Colonic mucosa (tissue), 4 donors: ENCODE data around the gene SRRD. TPM values are rescaled to one million over a fixed set of nuclear protein-coding genes. Genes with fewer than 3 reads are reported as not detected.

ENCODE experiments used
- DNase-seq: peaks from one replicate; pipeline ENCODE4 v3.0.0-alpha.2; 2020
- H3K27ac ChIP-seq: fragments of 200-600 bp; one replicate; pipeline ENCODE4 v1.8.0; 2021
- H3K27me3 ChIP-seq: fragments of 200-600 bp; one replicate; pipeline ENCODE4 v1.8.0; 2021
- H3K36me3 ChIP-seq: fragments of 200-600 bp; one replicate; pipeline ENCODE4 v1.8.0; 2021
- H3K4me1 ChIP-seq: fragments of 200-600 bp; one replicate; pipeline ENCODE4 v1.8.0; 2021; ENCODE audit warnings: mild to moderate bottlenecking
- H3K4me3 ChIP-seq: fragments of 200-600 bp; one replicate; pipeline ENCODE4 v1.8.0; 2021
- H3K9ac ChIP-seq, 2 donors: one replicate each; pipeline ENCODE4 v1.7.0; 2013; ENCODE audit warnings: control low read depth in 2 of 2, low read depth in 2 of 2, low read length in 2 of 2
- H3K9me3 ChIP-seq: fragments of 200-600 bp; one replicate; pipeline ENCODE4 v1.8.0; 2021
- intact Hi-C: fragments of 100-400 bp; cut with DNase I; formaldehyde crosslinking; loops from one replicate; pipeline ENCODE4 v1.14.1; 2022
- total RNA-seq, 2 donors: library from RNA; stranded (reverse); fragmentation: NEBNext Ultra II Directional in 1 of 2; extraction: Animal tissue kit (Norgen Biotek cat#: 25700) in 1 of 2; gene quantifications; one replicate each; pipeline ENCODE4 v1.2.1, GENCODE V29; 2021
- TF ChIP-seq, protein P1 (sequence below): fragments of 200-600 bp; IDR thresholded peaks from one replicate; pipeline ENCODE4 v1.8.0; 2022; ENCODE audit warnings: antibody characterized with exemption, mild to moderate bottlenecking
- donor health status: healthy.
- donor health status: DM: no; HTN: no; CAD: no.
- donor health status: DM: no; HTN: no; CAD: no.

The SRRD gene
- total RNA-seq, 2 donors from 2014 or later, result 11.8 to 16.4 TPM

GRCh38 chr22:26452236-26453016, 31.3 kb upstream of the SRRD start:
- no peaks in the 10 kb centered on the region for H3K9me3 ChIP-seq
- H3K4me1 ChIP-seq, result no peaks in the 10 kb centered on the region
- H3K9ac ChIP-seq, result no peak overlapping the region
- intact Hi-C loops, result no loop called here
- H3K36me3 ChIP-seq, result no peaks in the 10 kb centered on the region
- H3K27me3 ChIP-seq, result no peaks in the 10 kb centered on the region
- TF ChIP-seq, protein P1, sequence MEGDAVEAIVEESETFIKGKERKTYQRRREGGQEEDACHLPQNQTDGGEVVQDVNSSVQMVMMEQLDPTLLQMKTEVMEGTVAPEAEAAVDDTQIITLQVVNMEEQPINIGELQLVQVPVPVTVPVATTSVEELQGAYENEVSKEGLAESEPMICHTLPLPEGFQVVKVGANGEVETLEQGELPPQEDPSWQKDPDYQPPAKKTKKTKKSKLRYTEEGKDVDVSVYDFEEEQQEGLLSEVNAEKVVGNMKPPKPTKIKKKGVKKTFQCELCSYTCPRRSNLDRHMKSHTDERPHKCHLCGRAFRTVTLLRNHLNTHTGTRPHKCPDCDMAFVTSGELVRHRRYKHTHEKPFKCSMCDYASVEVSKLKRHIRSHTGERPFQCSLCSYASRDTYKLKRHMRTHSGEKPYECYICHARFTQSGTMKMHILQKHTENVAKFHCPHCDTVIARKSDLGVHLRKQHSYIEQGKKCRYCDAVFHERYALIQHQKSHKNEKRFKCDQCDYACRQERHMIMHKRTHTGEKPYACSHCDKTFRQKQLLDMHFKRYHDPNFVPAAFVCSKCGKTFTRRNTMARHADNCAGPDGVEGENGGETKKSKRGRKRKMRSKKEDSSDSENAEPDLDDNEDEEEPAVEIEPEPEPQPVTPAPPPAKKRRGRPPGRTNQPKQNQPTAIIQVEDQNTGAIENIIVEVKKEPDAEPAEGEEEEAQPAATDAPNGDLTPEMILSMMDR, result no peak
- no peak overlapping the region for H3K4me3 ChIP-seq
- DNase-seq, result no peak
- no peak overlapping the region for H3K27ac ChIP-seq

DNA sequence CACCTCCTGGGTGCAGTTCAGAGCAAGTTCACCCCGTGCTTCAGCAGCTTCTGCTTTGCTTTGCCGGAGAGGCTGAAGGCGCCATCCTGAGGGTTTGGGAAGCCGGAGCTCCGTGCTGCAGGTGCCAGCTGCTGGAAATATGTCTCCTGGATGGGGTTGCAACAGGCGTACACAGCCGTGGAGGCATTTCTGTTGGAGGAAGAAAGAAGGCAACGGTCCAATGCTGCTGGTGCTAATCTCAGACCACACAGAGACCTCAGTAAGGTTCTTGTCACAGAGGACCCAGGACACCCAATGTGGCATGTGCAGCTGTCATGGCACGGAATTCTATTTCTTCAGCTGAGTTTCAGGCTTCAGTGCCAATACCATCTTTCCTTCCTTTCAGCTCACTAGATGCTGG, 30.5 kb upstream of the SRRD start:
- TF ChIP-seq, protein P1, result no peak
- H3K27ac ChIP-seq, result no peak overlapping the region
- H3K4me3 ChIP-seq, result no peak overlapping the region
- intact Hi-C loops, result no loop called here
- H3K4me1 ChIP-seq, result no peaks in the 10 kb centered on the region
- H3K27me3 ChIP-seq, result no peaks in the 10 kb centered on the region
- no peaks in the 10 kb centered on the region for H3K9me3 ChIP-seq
- H3K9ac ChIP-seq, result no peak overlapping the region
- no peak for DNase-seq
- H3K36me3 ChIP-seq, result peaks cover 5% of the 10 kb centered on the region

- Histone ChIP-seq H3K27me3 (no peaks in the 10 kb centered on the region), H3K27ac (no peak overlapping the region), H3K9me3 (no peaks in the 10 kb centered on the region), H3K36me3 (peaks cover 5% of the 10 kb centered on the region), H3K4me1 (no peaks in the 10 kb centered on the region), H3K4me3 (no peak overlapping the region), H3K9ac (no peak overlapping the region)
- TF ChIP-seq, protein P1, result no peak
- no peak for DNase-seq
- intact Hi-C loops, result no loop called here
Measured at GRCh38 chr22:26453812-26454500, 29.7 kb upstream of the SRRD start.

DNA sequence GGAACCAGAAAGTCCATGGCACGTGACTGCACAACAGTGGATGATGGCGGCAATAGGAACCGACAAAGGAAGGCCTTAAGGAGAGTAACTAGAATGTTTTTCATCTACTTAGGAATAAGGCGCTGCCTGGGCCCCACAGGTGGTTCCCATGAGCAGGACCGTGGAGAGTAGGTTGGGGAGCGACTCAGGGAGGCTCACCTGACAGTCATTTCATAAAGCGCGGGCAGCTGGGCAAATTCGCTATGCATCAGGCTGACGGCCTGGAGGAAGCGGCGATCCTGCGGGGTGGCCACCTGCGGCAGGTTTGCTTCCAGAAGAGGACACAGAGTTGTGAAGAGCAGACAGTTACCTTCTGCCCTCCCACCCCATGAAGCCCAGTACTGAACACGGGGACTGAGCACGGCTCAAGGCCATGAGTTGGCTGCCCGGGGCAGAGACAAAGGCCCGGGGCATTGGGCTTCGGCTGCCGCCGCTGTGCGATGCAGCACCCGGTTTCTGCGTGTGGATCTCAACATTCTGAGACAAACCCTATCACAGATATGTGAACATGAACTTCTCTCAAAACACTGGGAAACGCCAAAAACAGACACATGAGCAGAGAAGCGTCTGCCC, 25.9 kb upstream of the SRRD start:
- no peak overlapping the region for H3K27ac ChIP-seq
- intact Hi-C loops, result no loop called here
- TF ChIP-seq, protein P1, result no peak
- no peak for DNase-seq
- no peaks in the 10 kb centered on the region for H3K9me3 ChIP-seq
- H3K4me1 ChIP-seq, result no peaks in the 10 kb centered on the region
- no peak overlapping the region for H3K9ac ChIP-seq
- no peak overlapping the region for H3K4me3 ChIP-seq
- H3K27me3 ChIP-seq, result no peaks in the 10 kb centered on the region
- H3K36me3 ChIP-seq, result peaks cover 5% of the 10 kb centered on the region

GRCh38 chr22:26460202-26460601, 23.5 kb upstream of the SRRD start:
- DNase-seq, result no peak
- TF ChIP-seq, protein P1, result no peak
- no peak overlapping the region for H3K4me3 ChIP-seq
- H3K36me3 ChIP-seq, result peaks cover 5% of the 10 kb centered on the region
- intact Hi-C loops, result loop anchor here (2.0 kb wide), 1 partner anchor 61 kb away; no protein-coding TSS in a partner anchor
- no peak overlapping the region for H3K9ac ChIP-seq
- H3K27me3 ChIP-seq, result no peaks in the 10 kb centered on the region
- H3K27ac ChIP-seq, result no peak overlapping the region
- H3K4me1 ChIP-seq, result no peaks in the 10 kb centered on the region
- H3K9me3 ChIP-seq, result no peaks in the 10 kb centered on the region
